Neutrophil (primary cell): ENCODE data around the gene C17orf67.

Experiments used
- H3K27ac ChIP-seq: fragments of 200-600 bp; sonication (generic); 2 replicates; pipeline ENCODE4 v1.5.1; 2016; ENCODE audit warnings: mild to moderate bottlenecking, moderate library complexity
- H3K27me3 ChIP-seq: fragments of 200-600 bp; sonication (generic); 2 replicates; pipeline ENCODE4 v1.6.0; 2016; ENCODE audit warnings: mild to moderate bottlenecking
- H3K36me3 ChIP-seq: fragments of 200-600 bp; sonication (generic); 2 replicates; pipeline ENCODE4 v1.5.1; 2017
- H3K4me1 ChIP-seq, 2 experiments: fragments of 200-600 bp in 1 of 2; sonication (generic) in 1 of 2; 1 replicate in 1 of 2; 2 replicates in 1 of 2; pipeline versions ENCODE4 v1.5.1 to v1.6.1; 2013 to 2016; ENCODE audit warnings: low read depth in 1 of 2, low read length in 1 of 2, mild to moderate bottlenecking in 1 of 2, moderate library complexity in 1 of 2; ENCODE audit not compliant: control insufficient read depth in 1 of 2, insufficient read depth in 1 of 2
- H3K4me3 ChIP-seq, 2 experiments: fragments of 200-600 bp in 1 of 2; sonication (generic) in 1 of 2; 1 replicate in 1 of 2; 2 replicates in 1 of 2; pipeline ENCODE4 v1.5.1; 2013 to 2016; ENCODE audit warnings: low read depth in 1 of 2, low read length in 1 of 2, mild to moderate bottlenecking in 1 of 2, moderate library complexity in 1 of 2
- H3K9me3 ChIP-seq: fragments of 200-600 bp; sonication (generic); 2 replicates; pipeline ENCODE4 v1.5.1; 2016
- CTCF ChIP-seq: fragments of 200-600 bp; sonication (generic); IDR thresholded peaks from 2 replicates; pipeline ENCODE4 v1.5.1; 2016; ENCODE audit warnings: antibody characterized with exemption

C17orf67 gene

DNA sequence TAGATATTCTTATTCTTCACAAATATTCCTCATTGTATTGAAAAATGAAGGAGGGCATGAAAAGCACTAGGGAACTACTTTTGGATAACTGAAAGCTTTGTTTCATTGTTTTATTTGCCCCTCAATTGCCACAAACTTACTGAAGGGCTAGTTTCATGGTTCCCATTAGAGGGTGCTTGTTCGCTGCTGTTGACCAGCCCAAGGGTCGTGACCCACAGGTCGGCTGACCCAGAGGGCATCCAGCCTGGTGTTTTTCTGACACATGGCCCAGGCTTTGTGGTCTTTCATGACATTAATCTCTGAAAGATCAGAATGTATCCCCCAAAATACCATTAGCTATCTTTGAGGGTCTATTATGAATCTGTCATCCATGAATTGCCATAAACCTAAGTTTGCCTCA is 30.3 kb upstream of the C17orf67 start:
- no peaks in the 10 kb centered on the region for H3K27me3 ChIP-seq
- no peaks in the 10 kb centered on the region for H3K36me3 ChIP-seq

DNA sequence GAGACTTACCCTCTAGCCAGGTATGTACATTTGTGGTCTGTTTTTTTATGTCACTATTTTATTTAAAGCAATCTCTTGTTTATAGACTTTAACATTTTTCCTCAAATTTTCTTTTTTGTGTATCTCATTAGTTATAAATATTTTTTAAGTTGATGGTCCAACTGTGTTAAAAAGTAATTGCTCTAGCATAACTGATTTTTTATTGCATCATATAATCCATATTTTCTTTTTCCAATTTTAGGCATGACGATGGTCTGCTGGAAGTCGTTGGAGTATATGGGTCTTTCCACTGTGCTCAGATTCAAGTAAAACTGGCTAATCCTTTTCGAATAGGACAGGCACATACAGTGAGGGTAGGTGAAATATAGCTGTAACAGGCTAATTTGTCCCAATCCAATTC is 28.2 kb upstream of the C17orf67 start:
- Histone ChIP-seq H3K27ac (no peak overlapping the region), H3K4me3 (no peak overlapping the region), H3K9me3 (no peaks in the 10 kb centered on the region), H3K27me3 (no peaks in the 10 kb centered on the region), H3K4me1 (no peaks in the 10 kb centered on the region), H3K36me3 (no peaks in the 10 kb centered on the region)
- no peak for TF ChIP-seq CTCF

More for the DNA sequence above, 30.3 kb upstream of the C17orf67 start:
- Histone ChIP-seq H3K4me1 (no peaks in the 10 kb centered on the region), H3K27ac (no peak overlapping the region), H3K9me3 (no peaks in the 10 kb centered on the region), H3K4me3 (no peak overlapping the region)
- TF ChIP-seq CTCF = no peak

DNA sequence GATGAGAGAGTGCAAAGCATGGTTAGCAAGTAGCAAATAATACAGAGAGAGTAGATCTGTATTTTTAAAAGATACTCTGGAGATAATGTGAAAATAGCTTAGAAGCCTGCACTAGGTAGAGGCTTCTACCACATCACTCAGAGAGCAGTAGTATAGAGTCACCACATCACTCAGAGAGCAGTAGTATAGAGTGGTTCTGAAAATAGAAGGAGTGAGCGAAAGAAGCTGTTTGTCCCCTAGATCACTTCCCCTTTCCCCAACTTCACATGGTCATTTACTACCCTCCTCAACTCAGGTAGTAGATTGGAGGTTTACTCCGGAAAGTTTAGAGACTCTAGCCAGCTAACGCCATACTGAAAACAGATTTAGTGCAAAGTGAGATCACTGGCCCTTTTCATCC is 17.3 kb upstream of the C17orf67 start:
- Histone ChIP-seq H3K4me1 (no peaks in the 10 kb centered on the region), H3K27me3 (no peaks in the 10 kb centered on the region), H3K9me3 (no peaks in the 10 kb centered on the region), H3K36me3 (no peaks in the 10 kb centered on the region), H3K4me3 (no peak overlapping the region), H3K27ac (no peak overlapping the region)
- no peak for TF ChIP-seq CTCF

DNA sequence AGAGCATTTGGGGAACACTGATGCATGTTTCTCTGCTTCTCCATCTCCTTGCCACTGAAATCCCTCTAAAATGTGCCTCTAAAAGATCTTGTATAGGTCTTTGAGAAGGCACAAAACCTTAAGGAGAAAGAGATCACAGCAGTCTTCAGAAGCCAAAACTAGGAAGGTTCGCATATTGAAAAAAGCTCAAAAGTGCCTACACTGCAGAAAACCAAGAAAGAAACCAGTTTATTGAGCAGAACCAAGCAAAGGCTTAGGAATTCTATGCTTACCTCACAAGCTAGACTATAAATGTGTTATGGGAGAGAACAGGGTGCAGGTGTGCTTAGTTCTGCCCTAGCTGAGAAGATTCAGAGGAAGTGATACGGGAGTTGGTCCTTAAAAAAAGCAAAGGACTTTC is 16.9 kb upstream of the C17orf67 start:
- H3K9me3 ChIP-seq = no peaks in the 10 kb centered on the region
- no peaks in the 10 kb centered on the region for H3K36me3 ChIP-seq
- no peak for TF ChIP-seq CTCF
- H3K4me1 ChIP-seq = no peaks in the 10 kb centered on the region
- H3K27ac ChIP-seq = no peak overlapping the region
- H3K4me3 ChIP-seq = no peak overlapping the region
- H3K27me3 ChIP-seq = no peaks in the 10 kb centered on the region

GRCh38 chr17:56849131-56849530 is 15.4 kb upstream of the C17orf67 start:
- Histone ChIP-seq H3K27me3 (no peaks in the 10 kb centered on the region), H3K4me3 (no peak overlapping the region), H3K36me3 (no peaks in the 10 kb centered on the region), H3K27ac (no peak overlapping the region), H3K9me3 (no peaks in the 10 kb centered on the region), H3K4me1 (no peaks in the 10 kb centered on the region)
- no peak for TF ChIP-seq CTCF

DNA sequence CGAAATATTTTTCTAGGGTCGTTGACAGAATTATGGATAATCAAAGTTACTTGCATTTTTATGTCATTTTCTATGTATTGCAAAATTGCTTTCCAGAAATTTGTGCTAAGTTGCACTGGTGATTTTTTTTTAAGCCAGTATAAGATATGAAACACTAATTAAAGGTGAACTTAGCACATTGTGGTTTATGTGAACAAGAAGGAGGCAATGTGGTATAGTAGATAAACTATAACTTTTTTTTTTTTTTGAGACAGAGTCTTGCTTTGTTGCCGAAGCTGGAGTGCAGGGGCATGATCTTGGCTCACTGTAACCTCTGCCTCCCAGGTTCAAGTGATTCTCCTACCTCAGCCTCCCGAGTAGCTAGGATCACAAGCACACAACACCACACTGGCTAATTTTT is 13.4 kb upstream of the C17orf67 start:
- Histone ChIP-seq H3K27ac (no peak overlapping the region), H3K4me3 (no peak overlapping the region), H3K4me1 (no peaks in the 10 kb centered on the region), H3K27me3 (no peaks in the 10 kb centered on the region), H3K9me3 (no peaks in the 10 kb centered on the region), H3K36me3 (no peaks in the 10 kb centered on the region)
- no peak for TF ChIP-seq CTCF
